Osteocyte (in vitro differentiated cells): ENCODE data around the gene NUAK1. TPM values are rescaled to one million over a fixed set of nuclear protein-coding genes. Genes with fewer than 3 reads are reported as not detected.
A peak's percentile ranks its signal among the peaks of the same experiment; 100 is the strongest.

Experiments
- DNase-seq: peaks from one replicate; pipeline ENCODE4 v3.0.0; 2021; ENCODE audit warnings: mixed read lengths; ENCODE audit not compliant: unreplicated experiment; ENCODE audit errors: extremely low spot score
- H3K27ac Mint-ChIP-seq: one replicate; pipeline ENCODE4 v1.8.0; 2021; ENCODE audit warnings: mild to moderate bottlenecking, mixed read lengths; ENCODE audit not compliant: unreplicated experiment
- H3K27me3 Mint-ChIP-seq: one replicate; pipeline ENCODE4 v1.8.0; 2021; ENCODE audit warnings: mixed read lengths; ENCODE audit not compliant: unreplicated experiment
- H3K36me3 Mint-ChIP-seq: one replicate; pipeline ENCODE4 v1.8.0; 2021; ENCODE audit warnings: mixed read lengths; ENCODE audit not compliant: unreplicated experiment
- H3K4me1 Mint-ChIP-seq: one replicate; pipeline ENCODE4 v1.8.0; 2021; ENCODE audit warnings: mixed read lengths; ENCODE audit not compliant: unreplicated experiment
- H3K4me3 Mint-ChIP-seq: one replicate; pipeline ENCODE4 v1.8.0; 2021; ENCODE audit warnings: mild to moderate bottlenecking, moderate library complexity, mixed read lengths; ENCODE audit not compliant: unreplicated experiment
- H3K9me3 Mint-ChIP-seq: one replicate; pipeline ENCODE4 v1.8.0; 2021; ENCODE audit warnings: mixed read lengths; ENCODE audit not compliant: unreplicated experiment
- total RNA-seq: library from RNA; stranded (reverse); gene quantifications from 2 replicates; pipeline ENCODE4 v1.2.1, GENCODE V29; 2021
- TF ChIP-seq, protein P1 (sequence below): fragments of 200-600 bp; sonication (generic); IDR thresholded peaks from 2 replicates; pipeline ENCODE4 v1.5.0; 2021; ENCODE audit warnings: antibody characterized with exemption, mild to moderate bottlenecking, moderate library complexity

The NUAK1 gene
- total RNA-seq, 1 donor from 2014 or later: 21.1 TPM

DNA sequence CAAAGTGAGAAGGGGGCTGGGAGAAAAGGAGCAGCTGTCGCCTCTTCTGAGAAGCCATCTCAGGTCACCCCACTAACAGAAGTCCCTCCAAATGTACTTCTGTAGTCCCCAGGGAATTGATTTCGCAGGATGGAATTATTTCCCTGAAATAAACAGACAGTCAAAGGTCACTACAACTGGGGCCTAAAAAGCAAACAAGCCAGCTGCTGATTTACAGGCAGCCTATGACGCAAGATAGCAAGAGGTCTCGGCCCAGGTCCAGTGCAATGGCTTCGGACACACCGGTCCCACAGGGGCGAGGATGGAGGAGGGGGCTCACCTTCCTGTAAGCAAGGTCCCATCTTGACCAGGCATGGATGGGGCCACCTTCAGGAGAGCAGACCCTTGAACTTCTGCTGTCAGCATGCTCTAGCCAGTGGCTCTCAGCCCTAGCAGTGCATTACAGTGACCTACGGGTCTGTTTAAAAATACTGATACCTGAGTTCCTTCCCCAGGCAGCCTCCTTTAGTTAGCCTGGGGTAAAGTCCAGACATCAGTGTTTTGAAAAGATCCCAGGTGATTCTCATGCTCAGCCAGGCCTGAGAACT is 18.1 kb downstream of the NUAK1 start:
- Mint-ChIP-seq H3K36me3 (no peaks in the 10 kb centered on the region), H3K9me3 (no peaks in the 10 kb centered on the region), H3K27ac (no peak overlapping the region), H3K27me3 (no peaks in the 10 kb centered on the region), H3K4me1 (peaks cover 70% of the 10 kb centered on the region), H3K4me3 (no peak overlapping the region)
- DNase-seq: no peak
- TF ChIP-seq, protein P1, sequence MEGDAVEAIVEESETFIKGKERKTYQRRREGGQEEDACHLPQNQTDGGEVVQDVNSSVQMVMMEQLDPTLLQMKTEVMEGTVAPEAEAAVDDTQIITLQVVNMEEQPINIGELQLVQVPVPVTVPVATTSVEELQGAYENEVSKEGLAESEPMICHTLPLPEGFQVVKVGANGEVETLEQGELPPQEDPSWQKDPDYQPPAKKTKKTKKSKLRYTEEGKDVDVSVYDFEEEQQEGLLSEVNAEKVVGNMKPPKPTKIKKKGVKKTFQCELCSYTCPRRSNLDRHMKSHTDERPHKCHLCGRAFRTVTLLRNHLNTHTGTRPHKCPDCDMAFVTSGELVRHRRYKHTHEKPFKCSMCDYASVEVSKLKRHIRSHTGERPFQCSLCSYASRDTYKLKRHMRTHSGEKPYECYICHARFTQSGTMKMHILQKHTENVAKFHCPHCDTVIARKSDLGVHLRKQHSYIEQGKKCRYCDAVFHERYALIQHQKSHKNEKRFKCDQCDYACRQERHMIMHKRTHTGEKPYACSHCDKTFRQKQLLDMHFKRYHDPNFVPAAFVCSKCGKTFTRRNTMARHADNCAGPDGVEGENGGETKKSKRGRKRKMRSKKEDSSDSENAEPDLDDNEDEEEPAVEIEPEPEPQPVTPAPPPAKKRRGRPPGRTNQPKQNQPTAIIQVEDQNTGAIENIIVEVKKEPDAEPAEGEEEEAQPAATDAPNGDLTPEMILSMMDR: no peak

DNA sequence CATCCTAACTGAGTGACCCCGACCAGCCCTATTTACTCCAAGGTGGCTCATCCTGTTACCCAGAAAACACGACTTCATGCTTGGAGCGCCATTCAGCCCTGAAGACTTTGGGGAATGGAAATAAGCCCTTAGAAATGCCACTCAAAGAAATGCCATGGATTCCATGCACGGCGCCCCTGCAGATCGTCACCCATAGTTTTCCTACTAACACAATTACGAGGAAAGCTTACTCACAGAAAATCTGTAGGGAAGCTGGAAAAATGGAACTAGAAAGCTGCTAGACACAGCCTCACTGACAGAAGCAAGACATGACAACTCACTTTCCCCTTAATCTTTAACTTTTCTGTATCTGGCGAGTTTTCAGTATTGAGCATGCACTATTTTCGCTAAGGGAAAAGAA is 19.5 kb downstream of the NUAK1 start:
- Mint-ChIP-seq H3K4me3 (peak overlapping the region; percentile 8), H3K27me3 (no peaks in the 10 kb centered on the region), H3K9me3 (no peaks in the 10 kb centered on the region), H3K36me3 (no peaks in the 10 kb centered on the region), H3K4me1 (peaks cover 74% of the 10 kb centered on the region), H3K27ac (peak overlapping the region; percentile 80)
- DNase-seq: no peak
- TF ChIP-seq, protein P1: no peak

DNA sequence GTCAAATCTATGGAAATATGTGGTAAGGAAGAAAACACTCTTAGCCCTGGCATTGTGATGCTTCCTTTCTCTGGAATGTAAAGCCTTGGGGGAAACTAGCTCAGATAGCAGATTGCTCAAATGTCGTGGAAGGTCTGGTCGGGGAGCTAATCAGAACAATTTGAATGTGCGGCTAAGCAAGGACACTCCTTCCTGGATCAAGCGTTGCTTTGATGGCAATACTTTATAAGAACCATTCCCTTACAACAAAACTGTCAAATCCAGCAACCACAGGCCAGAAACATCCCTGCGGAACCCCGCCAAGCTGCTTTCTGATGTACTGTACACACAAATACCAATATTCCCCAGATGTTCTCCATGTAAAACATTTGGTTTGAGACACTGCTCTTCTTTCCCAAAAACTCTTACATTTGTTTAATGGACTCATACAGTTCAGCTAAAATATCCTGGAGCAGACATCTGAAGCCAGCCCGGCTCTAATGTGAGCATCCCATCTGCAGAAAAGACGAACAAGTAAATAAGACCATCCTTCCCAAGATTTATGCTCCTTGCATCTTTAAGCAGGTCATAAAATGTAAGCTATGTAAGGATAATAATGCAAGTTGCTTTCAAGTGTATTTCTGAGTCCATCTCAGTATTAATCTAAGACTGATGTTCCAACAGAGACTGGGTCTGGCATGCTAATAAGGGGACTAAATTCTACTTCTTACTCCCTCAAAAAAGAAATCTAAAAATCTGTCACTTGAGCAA is 20.2 kb downstream of the NUAK1 start:
- Mint-ChIP-seq H3K27ac (peak overlapping the region; percentile 80), H3K9me3 (no peaks in the 10 kb centered on the region), H3K4me3 (no peak overlapping the region), H3K27me3 (no peaks in the 10 kb centered on the region), H3K4me1 (peaks cover 74% of the 10 kb centered on the region), H3K36me3 (no peaks in the 10 kb centered on the region)
- TF ChIP-seq, protein P1: no peak
- DNase-seq: no peak

DNA sequence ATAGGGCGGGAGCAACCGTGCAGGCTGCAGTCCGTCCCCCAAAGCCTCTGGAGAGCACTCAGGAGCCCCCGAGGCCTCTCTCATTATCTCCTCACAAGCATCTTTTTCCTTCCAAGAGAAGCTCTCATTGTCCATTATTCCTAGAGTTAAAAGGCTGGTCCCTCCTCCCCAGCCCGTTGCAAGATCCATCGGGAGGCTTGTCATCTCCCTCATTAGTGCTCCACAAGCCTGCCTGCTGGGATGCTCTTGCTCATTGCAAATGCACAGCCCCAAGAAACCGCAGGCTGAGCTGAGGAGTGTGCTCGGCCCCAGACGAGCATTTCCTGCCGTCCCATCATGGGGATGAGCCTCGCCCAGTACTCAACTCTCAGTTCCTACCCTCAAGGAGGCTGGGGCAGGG is 23.3 kb downstream of the NUAK1 start:
- H3K27me3 Mint-ChIP-seq: no peaks in the 10 kb centered on the region
- no peak overlapping the region for H3K4me3 Mint-ChIP-seq
- TF ChIP-seq, protein P1: no peak
- H3K4me1 Mint-ChIP-seq: peaks cover 77% of the 10 kb centered on the region
- no peaks in the 10 kb centered on the region for H3K9me3 Mint-ChIP-seq
- H3K36me3 Mint-ChIP-seq: no peaks in the 10 kb centered on the region
- DNase-seq: no peak
- no peak overlapping the region for H3K27ac Mint-ChIP-seq

DNA sequence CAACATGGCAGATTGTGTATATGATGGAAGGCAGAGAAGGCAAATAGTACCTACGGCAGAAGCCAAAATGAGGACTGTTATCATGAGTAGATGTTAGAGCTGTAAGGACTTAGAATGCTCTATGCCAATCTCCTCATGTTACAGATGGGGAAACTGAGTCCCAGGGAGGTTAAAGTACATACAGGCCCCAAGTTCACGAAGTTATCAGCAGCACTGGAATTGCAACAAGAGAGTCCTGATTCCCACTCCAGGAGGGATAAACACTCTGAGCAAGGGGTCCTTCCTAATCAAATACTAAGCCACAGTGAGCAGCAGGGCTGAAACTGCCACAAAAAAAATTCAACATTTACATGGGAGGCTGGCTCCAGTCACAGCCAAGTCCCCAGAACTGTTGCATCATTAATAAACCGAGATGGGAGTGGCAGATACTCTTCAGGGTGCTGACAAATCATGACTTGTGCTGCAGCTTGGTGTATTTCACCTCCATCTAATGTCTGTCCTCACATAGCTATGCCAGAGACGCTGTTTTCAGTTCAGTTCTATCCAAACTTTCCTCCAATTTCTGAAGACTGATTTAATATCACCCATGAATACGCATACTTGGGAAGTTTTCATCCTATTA is 24.2 kb downstream of the NUAK1 start:
- Mint-ChIP-seq H3K27ac (peak overlapping the region; percentile 82), H3K36me3 (no peaks in the 10 kb centered on the region), H3K4me1 (peaks cover 79% of the 10 kb centered on the region), H3K9me3 (no peaks in the 10 kb centered on the region), H3K4me3 (no peak overlapping the region), H3K27me3 (no peaks in the 10 kb centered on the region)
- TF ChIP-seq, protein P1: no peak
- DNase-seq: no peak
